GM12865 (cell line): ENCODE data around the gene CHST11.

Experiments used
- DNase-seq: peaks from one replicate; pipeline ENCODE4 v3.0.0; 2010; ENCODE audit warnings: low read depth
- H3K4me3 ChIP-seq: 2 replicates; pipeline ENCODE4 v1.5.1; 2011; ENCODE audit warnings: mild to moderate bottlenecking, low read depth, low read length, control low read depth
- TF ChIP-seq, protein P1 (sequence below): IDR thresholded peaks from 2 replicates; pipeline ENCODE4 v1.5.1; 2011; ENCODE audit warnings: low read length, control low read depth, low read depth, inconsistent platforms; ENCODE audit not compliant: insufficient read depth; ENCODE audit errors: missing control alignments

CHST11 gene

DNA sequence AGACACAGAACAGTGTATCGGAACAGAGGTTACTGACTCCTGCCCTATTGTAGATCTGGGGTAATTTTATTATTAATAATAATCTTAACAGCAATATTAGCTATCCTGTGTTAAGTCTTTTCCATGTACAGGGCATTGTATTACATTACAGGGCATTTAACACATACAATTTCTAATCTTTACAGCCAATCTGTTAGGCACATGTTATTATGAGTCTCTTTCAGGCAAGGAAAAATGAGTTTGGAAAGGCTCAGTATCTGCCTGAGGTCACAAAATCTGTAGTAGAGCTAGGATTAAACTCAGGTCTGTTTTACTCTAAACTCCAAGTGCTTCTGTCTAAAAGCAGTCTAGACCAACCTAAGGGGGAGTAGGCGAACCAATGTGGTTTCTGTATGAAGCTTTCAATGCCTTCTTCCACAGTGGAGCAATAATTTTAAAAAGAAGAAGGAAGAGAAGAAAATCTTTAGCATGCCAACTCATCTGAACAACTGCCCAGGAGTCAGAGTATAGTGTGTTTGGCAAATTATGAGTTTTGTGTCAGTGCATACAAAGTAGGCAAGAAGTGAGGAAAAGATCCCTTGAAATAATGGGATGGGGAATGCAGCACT lies 192.6 kb downstream of the CHST11 start:
- DNase-seq: no peak
- TF ChIP-seq, protein P1, sequence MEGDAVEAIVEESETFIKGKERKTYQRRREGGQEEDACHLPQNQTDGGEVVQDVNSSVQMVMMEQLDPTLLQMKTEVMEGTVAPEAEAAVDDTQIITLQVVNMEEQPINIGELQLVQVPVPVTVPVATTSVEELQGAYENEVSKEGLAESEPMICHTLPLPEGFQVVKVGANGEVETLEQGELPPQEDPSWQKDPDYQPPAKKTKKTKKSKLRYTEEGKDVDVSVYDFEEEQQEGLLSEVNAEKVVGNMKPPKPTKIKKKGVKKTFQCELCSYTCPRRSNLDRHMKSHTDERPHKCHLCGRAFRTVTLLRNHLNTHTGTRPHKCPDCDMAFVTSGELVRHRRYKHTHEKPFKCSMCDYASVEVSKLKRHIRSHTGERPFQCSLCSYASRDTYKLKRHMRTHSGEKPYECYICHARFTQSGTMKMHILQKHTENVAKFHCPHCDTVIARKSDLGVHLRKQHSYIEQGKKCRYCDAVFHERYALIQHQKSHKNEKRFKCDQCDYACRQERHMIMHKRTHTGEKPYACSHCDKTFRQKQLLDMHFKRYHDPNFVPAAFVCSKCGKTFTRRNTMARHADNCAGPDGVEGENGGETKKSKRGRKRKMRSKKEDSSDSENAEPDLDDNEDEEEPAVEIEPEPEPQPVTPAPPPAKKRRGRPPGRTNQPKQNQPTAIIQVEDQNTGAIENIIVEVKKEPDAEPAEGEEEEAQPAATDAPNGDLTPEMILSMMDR: no peak
- H3K4me3 ChIP-seq: no peak overlapping the region

DNA sequence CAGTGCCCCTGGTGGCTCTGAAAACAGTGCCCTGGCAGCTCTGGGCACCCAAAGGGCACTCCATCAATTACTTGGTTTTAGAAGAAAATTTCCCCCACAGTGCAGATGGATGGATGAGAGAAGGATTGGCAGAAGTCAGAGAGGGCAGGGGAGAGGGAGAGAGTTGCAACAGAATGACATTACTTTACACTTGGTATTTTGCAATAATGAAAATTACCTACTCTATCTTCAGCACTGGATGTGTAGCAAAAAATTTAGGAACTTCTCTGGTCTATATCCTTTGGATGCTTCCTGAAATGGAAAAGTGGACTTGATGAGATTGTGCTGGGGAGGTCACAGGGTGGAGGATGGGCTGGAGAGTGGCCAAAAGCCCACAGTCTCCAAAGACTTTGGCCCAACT lies 193.2 kb downstream of the CHST11 start:
- no peak for DNase-seq
- H3K4me3 ChIP-seq: no peak overlapping the region
- TF ChIP-seq, protein P1: no peak

DNA sequence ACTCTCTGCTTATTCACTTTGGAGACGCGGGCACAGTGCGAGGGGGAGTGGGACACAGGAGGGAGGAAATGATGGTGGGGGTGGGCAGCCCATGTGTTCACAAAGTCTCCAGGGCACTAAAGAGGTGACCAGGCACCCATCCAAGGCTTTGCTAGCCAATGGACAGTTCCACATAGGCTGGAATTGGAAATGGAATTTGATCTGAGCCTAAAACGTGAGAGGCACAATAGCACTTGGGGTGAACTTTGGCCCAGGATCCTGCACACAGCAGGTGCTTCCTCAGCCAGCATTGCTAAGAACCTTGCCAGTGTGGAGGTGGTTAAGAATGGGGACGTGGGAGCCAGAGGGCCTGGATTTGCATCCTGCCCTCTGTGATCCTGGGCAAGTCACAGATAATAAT lies 193.8 kb downstream of the CHST11 start:
- TF ChIP-seq, protein P1: no peak
- H3K4me3 ChIP-seq: no peak overlapping the region
- no peak for DNase-seq

DNA sequence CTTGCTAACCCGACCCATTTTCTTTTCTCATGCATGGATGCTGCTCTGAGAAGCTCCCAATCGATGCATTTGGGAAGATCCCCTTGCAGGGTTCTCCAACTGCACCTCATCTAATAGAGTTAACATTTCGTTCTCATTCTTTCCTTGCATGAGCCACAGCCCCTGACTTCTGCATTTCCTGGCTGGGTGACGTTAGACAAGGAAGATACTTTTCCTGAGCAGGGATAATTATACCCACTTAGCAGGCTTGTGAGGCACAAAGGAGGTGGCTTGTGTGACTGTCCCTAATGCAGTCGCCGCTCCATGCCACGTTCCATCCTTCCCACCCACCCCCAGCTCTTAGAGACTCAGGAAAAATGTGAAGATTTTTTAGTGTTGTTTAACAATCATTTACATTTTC lies 195.1 kb downstream of the CHST11 start:
- DNase-seq: no peak
- H3K4me3 ChIP-seq: no peak overlapping the region
- TF ChIP-seq, protein P1: no peak

DNA sequence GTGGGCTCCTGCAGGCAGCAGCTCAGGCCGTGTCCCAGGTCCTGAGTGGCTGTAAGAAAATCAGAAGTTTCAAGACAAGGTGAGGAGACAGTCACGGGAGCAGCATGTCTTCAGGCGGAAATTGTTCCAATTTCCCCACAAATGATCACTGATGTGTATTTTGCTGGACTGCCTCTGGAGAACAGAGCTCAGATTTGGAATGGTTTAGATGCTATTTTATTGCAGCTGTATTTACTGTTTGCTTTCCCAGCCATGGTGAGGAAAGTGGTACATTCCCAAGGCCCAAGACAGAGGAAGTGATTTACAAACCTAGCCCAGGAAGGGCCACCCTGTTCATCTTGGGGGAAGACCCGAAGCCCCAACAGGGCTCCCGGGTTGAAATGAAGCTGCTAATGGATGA lies 195.6 kb downstream of the CHST11 start:
- H3K4me3 ChIP-seq: no peak overlapping the region
- TF ChIP-seq, protein P1: no peak
- no peak for DNase-seq

DNA sequence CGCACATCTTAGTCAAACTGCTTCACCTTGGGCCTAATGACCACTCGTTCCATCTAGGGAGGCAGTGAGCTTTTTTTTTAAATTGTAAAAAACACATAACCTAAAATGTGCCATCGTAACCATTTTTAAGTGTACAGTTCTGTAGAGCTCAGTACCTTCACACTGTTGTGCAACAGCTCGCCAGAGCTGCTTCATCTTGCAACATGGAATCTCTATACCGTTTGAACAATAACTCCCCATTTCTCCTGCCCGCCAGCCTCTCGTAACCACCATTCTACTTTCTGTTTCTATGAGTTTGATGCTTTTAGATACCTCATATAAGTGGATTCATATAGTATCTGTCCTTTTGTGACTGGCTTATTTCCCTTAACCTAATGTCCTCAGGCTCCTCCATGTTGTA lies 196.2 kb downstream of the CHST11 start:
- DNase-seq: no peak
- TF ChIP-seq, protein P1: no peak

More for the DNA sequence above, 196.2 kb downstream of the CHST11 start:
- H3K4me3 ChIP-seq: no peak overlapping the region
